CD4-positive, alpha-beta T cell (primary cell): ENCODE measurements around the gene CGB3. TPM values are rescaled to one million over a fixed set of nuclear protein-coding genes. Genes with fewer than 3 reads are reported as not detected.
"Not testable (repeated sequence)": the region's sequence is repeated elsewhere in the genome, so short reads cannot be mapped to it uniquely, and the experiment has no call there.

Experiments used
- ATAC-seq: fragments of 200-7000 bp; cut with Tn5 transposase; one replicate; pipeline ENCODE4 v1.10.0; 2022; ENCODE audit warnings: mild to moderate bottlenecking; ENCODE audit not compliant: poor library complexity
- CTCF ChIA-PET: fragments of 350-600 bp; sonication (Branson Sonifier 250); formaldehyde crosslinking; loops from one replicate; lab custom pipeline; 2021; ENCODE audit warnings: antibody characterized with exemption, inconsistent platforms; lab: Charles Lee
- POLR2A ChIA-PET: fragments of 350-600 bp; sonication (Branson Sonifier 250); formaldehyde crosslinking; loops from one replicate; lab custom pipeline; 2021; ENCODE audit warnings: antibody characterized with exemption, inconsistent platforms; lab: Charles Lee
- DNase-seq, 14 experiments: peaks; one replicate each; pipeline ENCODE4 v3.0.0-alpha.2; 2013 to 2020; ENCODE audit warnings: mixed read lengths in 2 of 14
- H3K27ac ChIP-seq, 2 donors: one replicate each; pipeline versions ENCODE4 v1.5.1 to v1.7.0; 2013; ENCODE audit warnings: low read length in 2 of 2, low read depth in 1 of 2, mild to moderate bottlenecking in 1 of 2
- H3K27me3 ChIP-seq, 2 experiments: 1 replicate in 1 of 2; 2 replicates in 1 of 2; pipeline versions ENCODE4 v1.6.1 to v1.7.0; 2013; ENCODE audit warnings: low read length in 2 of 2, control low read depth in 1 of 2, mild to moderate bottlenecking in 1 of 2, moderate library complexity in 1 of 2; ENCODE audit not compliant: insufficient read depth in 2 of 2, control insufficient read depth in 1 of 2
- H3K36me3 ChIP-seq: one replicate; pipeline ENCODE4 v1.6.1; 2013; ENCODE audit warnings: low read length, control low read depth; ENCODE audit not compliant: insufficient read depth
- H3K4me1 ChIP-seq: one replicate; pipeline ENCODE4 v1.6.1; 2013; ENCODE audit warnings: low read length, control low read depth; ENCODE audit not compliant: insufficient read depth
- H3K4me3 ChIP-seq: one replicate; pipeline ENCODE4 v1.5.1; 2013; ENCODE audit warnings: mild to moderate bottlenecking, low read length, moderate library complexity
- H3K9me3 ChIP-seq, 2 experiments: 1 replicate in 1 of 2; 2 replicates in 1 of 2; pipeline versions ENCODE4 v1.6.1 to v1.7.0; 2013; ENCODE audit warnings: low read length in 2 of 2, mild to moderate bottlenecking in 2 of 2, control low read depth in 1 of 2, moderate library complexity in 1 of 2; ENCODE audit not compliant: control insufficient read depth in 1 of 2, insufficient read depth in 1 of 2
- H3K27ac Mint-ChIP-seq: one replicate; pipeline ENCODE4 v1.8.0; 2020; ENCODE audit warnings: mixed read lengths
- H3K27me3 Mint-ChIP-seq: one replicate; pipeline ENCODE4 v1.8.0; 2021; ENCODE audit warnings: mixed read lengths
- H3K36me3 Mint-ChIP-seq: one replicate; pipeline ENCODE4 v1.8.0; 2021; ENCODE audit warnings: low read depth, mixed read lengths
- H3K4me1 Mint-ChIP-seq: one replicate; pipeline ENCODE4 v1.8.0; 2021; ENCODE audit warnings: low read depth, mixed read lengths
- H3K4me3 Mint-ChIP-seq: one replicate; pipeline ENCODE4 v1.8.0; 2020; ENCODE audit warnings: mild to moderate bottlenecking, mixed read lengths
- H3K9me3 Mint-ChIP-seq: one replicate; pipeline ENCODE4 v1.8.0; 2020; ENCODE audit warnings: mixed read lengths
- CTCF ChIP-seq: fragments of 200-600 bp; IDR thresholded peaks from one replicate; pipeline ENCODE4 v1.8.0; 2022; ENCODE audit warnings: antibody characterized with exemption, mild to moderate bottlenecking
- intact Hi-C, 2 experiments: fragments of 100-400 bp; cut with DNase I in 1 of 2; cut with micrococcal nuclease in 1 of 2; formaldehyde crosslinking; loops; one replicate each; pipeline versions ENCODE4 v1.15.1 to v1.9.0; 2023 to 2025; cut with DNase I, micrococcal nuclease
- polyA plus RNA-seq, 2 donors: library from polyadenylated mRNA; unstranded; fragments of 120-200 nt; gene quantifications; one replicate each; pipeline ENCODE4 v1.2.1, GENCODE V29; 2013
- total RNA-seq, 174 experiments: library from RNA in 2 of 174; stranded (reverse) in 2 of 174; gene quantifications; one replicate each; pipeline ENCODE4 v1.2.3 and lab custom pipeline; 2021 to 2026

CGB3 gene
- total RNA-seq (not detected), total RNA-seq (lab: John Stamatoyannopoulos, UW) (0 reads per million in 172 experiments)
- not detected for polyA plus RNA-seq (2013, experiment 1 of 2)
- polyA plus RNA-seq (2013, experiment 2 of 2): not detected

- H3K27ac Mint-ChIP-seq, DNase-seq, CTCF ChIA-PET, ATAC-seq, H3K27me3 ChIP-seq, H3K27ac ChIP-seq, H3K9me3 Mint-ChIP-seq, H3K4me3 ChIP-seq, H3K36me3 Mint-ChIP-seq, intact Hi-C loops, H3K4me3 Mint-ChIP-seq, POLR2A ChIA-PET, H3K9me3 ChIP-seq, H3K27me3 Mint-ChIP-seq, H3K36me3 ChIP-seq: not testable (repeated sequence)
- peaks cover 20% of the 10 kb centered on the region for H3K4me1 Mint-ChIP-seq
- peaks cover 20% of the 10 kb centered on the region for H3K4me1 ChIP-seq
Measured at GRCh38 chr19:49024233-49024632, at the start of gene CGB3. Gene CGB3, minus strand, starts transcription at chr19:49024333. Its CDS starts 362 bp downstream, at chr19:49023971.

GRCh38 chr19:49071860-49072547, 47.9 kb upstream of the CGB3 start:
- Mint-ChIP-seq H3K4me1 (peaks cover 11% of the 10 kb centered on the region), H3K36me3 (no peaks in the 10 kb centered on the region), H3K9me3 (no peaks in the 10 kb centered on the region), H3K27ac (no peak overlapping the region), H3K27me3 (peaks cover 80% of the 10 kb centered on the region), H3K4me3 (no peak overlapping the region)
- H3K4me3 ChIP-seq: no peak overlapping the region
- peaks cover 0 to 21% of the 10 kb centered on the region in 2 experiments for H3K9me3 ChIP-seq
- H3K27me3 ChIP-seq: peaks cover 38 to 55% of the 10 kb centered on the region in 2 experiments
- ATAC-seq: peak; percentile 14
- no peaks in the 10 kb centered on the region for H3K36me3 ChIP-seq
- ChIA-PET POLR2A (interaction anchor here (1.4 kb wide), 1 partner anchor 15 kb away, joined by 4 read pairs; the partner anchor contains the start of gene CGB7), CTCF (no interaction called here)
- intact Hi-C loops: no loop called here
- peaks cover 8% of the 10 kb centered on the region for H3K4me1 ChIP-seq
- no peak overlapping the region for H3K27ac ChIP-seq
- peak in 5 of 14 experiments; percentile 8 to 47 (median 18) for DNase-seq
- no peak for TF ChIP-seq CTCF

- Mint-ChIP-seq H3K4me3 (no peak overlapping the region), H3K9me3 (no peaks in the 10 kb centered on the region), H3K36me3 (no peaks in the 10 kb centered on the region), H3K27me3 (peaks cover 85% of the 10 kb centered on the region), H3K4me1 (peaks cover 11% of the 10 kb centered on the region), H3K27ac (no peak overlapping the region)
- H3K27me3 ChIP-seq: peaks cover 45 to 63% of the 10 kb centered on the region in 2 experiments
- H3K4me3 ChIP-seq: no peak overlapping the region
- no peaks in the 10 kb centered on the region for H3K36me3 ChIP-seq
- DNase-seq (no peak), ATAC-seq (no peak)
- H3K9me3 ChIP-seq: peaks cover 0 to 21% of the 10 kb centered on the region in 2 experiments
- intact Hi-C loops: no loop called here
- ChIA-PET POLR2A (no interaction called here), CTCF (interaction anchor here (2.4 kb wide), 1 partner anchor 28 kb away, joined by 8 read pairs; no protein-coding TSS in a partner anchor)
- H3K4me1 ChIP-seq: peaks cover 8% of the 10 kb centered on the region
- no peak overlapping the region for H3K27ac ChIP-seq
- no peak for TF ChIP-seq CTCF
Measured at GRCh38 chr19:49070416-49070815, 46.3 kb upstream of the CGB3 start.
